OCI-M2 (cell line): ENCODE data around the gene CIP2A.

Experiments
- DNase-seq: peaks from one replicate; lab custom pipeline; 2025; ENCODE audit not compliant: unreplicated experiment; lab: John Stamatoyannopoulos, UW

Gene CIP2A

DNA sequence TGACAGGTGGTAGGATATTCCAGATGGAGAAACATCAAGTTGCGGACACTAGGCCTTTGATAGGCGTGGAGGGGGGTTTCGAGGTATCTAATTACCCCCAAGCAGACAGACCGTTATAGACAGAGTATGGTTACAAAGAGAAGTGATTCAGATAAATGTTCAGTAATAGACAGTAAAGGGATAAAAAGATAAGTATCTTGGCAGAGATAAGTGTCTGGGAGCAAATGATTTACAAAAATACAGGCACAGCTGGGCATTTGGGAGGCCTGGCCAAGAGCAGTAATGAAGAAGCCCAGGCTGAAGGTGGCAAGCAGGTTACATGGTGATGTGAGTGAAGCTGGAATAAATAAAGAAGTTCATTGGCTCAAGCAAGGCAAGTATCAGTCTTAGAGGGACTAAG lies 78.2 kb downstream of the CIP2A start:
- DNase-seq, result no peak

DNA sequence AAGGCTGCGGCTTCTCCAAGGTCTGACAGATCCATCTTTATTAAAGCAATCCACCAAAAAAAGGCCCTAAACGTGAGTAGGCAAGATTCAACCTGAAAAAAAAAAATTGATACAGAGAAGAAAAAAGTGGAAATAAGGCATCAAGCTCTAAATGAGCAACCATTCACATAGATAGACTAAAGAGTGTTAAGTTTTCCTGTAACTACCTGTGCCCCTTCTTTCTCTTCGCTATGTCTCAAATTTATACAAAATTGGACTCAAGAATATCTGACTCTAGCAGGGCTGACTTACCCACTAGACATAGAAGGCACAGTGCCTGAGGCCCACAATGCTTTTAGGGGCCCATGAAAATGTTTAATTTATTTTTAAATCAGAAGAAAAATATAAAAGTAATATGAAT lies 78.7 kb downstream of the CIP2A start, which contains the start of gene MYH15:
Gene MYH15, minus strand, starts transcription at position 101 of the 400 bp plus-strand sequence. Its CDS starts 66 bp downstream, at position 35.
- DNase-seq, result no peak

DNA sequence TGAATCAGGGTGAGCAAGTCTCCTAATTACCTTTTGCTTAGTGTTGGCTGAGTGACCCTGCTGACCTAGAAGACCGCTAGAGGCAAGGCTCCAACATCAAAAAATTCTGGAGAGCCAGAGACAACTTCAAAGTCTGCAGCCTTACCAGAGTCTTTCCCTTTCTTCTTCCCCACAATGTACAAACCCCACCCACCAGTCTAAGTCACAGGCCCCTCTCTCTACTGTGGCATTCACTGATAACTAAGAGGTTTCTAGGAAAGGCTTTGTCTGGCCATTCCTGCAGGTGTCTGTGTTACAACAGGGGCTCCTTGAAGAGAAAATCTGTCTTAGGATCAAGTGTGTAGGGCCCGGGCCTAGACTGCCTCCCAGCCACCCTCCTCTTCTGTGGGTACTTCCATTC lies 79.4 kb downstream of the CIP2A start:
- no peak for DNase-seq

DNA sequence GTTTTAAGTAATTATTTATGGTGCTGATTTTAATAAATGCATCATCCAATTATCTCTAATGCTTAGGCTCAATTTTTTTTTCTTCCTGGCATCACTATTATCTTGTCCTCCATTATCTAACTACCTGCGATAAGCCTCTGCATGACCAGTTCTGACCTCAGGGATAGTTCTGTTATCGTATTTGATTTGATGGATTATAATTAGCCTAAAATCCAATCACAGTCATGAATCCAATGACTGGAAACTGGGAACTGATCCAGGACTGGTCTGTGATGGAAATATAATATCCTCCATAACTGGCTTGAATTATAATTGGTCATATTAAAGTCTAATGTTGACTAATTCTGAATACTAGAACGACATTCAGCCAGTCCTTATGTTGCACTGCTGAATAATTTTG lies 80.0 kb downstream of the CIP2A start:
- DNase-seq, result no peak

DNA sequence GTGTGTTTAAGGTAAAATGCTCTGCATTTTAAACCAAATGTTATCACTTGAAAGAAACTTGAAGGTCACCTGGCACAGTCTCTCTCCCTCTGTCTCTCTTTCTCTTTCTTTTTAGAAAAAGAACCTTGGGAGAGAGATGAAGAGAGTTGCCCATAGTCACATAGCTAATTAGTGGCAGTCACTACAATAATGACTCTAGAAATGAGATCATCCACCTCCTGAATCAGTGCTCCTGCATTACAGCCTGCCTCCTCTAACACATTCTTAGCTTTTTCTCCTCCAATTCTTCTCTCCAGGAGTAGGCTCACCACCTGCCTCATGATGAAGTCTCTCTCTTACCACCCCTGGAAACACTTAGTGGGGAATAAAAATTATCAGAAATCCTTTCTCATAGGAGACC lies 81.3 kb downstream of the CIP2A start:
- no peak for DNase-seq

DNA sequence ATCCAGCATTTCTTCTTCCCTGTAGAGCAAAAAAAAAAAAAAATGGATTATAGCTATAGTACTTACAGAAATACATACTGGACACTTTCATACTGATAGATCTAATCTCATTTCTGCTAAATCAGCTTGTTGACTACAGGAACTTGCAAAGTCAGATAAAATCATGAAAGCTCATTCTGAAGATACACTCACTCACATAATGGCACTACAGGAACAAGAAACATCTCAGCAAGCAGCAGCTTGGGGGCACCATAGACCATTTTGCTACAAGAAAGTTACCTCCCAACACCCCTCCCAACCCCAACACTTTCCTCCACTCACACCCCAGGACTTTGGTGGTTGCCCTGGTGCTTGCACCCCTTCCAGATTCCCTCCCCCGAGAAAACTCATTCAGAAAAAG lies 83.4 kb downstream of the CIP2A start:
- no peak for DNase-seq

DNA sequence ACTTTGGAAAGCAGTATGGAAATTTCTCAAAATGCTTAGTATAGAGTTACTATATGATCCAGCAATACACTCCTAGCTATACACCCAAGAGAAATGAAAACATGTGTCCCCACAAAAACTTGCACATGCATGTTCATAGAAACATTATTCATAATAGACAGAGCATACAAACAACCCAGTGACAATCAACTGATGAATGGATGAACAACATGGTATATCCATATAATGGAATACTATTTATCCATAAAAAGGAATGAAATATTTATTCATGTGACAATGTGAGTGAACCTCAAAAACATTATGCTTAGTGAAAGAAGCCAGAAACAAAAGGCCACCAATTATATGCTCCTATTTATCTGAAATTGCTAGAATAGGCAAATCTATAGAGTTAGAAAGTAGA lies 85.5 kb downstream of the CIP2A start:
- no peak for DNase-seq

DNA sequence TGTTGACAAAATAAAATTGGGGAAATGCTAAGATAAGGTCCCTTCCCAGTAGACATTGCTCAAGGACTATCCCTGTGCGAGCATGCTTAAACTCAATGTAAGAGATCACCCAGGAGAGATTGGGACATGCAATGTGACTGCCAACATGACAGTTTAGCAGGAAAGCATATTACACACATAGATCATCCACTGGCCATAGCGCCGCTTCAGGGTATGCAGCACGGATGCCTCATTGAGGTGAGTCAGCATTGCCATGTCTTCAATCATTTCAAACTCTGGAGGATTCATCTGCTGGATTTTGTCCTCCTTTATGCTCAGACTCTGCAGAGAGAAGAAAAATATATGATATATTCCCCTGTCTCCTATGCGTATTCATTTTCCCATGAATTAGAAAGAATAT lies 87.7 kb downstream of the CIP2A start:
- no peak for DNase-seq

DNA sequence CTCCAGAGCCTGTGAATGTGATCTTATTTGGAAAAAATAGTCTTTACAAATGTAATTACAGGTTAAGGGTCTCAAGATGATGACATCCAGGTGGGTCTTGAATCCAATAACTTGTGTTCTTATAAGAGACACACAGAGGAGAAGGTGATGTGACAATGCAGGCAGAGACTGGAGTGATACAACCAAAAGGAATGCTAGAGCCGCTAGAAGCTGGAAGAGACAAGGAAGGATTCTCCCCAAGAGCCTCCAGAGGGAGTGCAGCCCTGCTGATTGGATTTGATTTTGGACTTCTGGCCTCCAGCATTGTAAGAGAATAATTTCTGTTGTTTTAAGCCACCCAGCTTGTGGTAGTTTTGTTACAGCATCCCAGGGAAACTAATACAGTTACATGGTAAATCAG lies 88.5 kb downstream of the CIP2A start:
- no peak for DNase-seq
